ENCODE results near the gene EMC6.
A peak's percentile ranks its signal among the peaks of the same experiment; 100 is the strongest.

Gene EMC6

GRCh38 chr17:3645310-3645709 is 23.3 kb upstream of the EMC6 start:
- TF ChIP-seq, protein P1, sequence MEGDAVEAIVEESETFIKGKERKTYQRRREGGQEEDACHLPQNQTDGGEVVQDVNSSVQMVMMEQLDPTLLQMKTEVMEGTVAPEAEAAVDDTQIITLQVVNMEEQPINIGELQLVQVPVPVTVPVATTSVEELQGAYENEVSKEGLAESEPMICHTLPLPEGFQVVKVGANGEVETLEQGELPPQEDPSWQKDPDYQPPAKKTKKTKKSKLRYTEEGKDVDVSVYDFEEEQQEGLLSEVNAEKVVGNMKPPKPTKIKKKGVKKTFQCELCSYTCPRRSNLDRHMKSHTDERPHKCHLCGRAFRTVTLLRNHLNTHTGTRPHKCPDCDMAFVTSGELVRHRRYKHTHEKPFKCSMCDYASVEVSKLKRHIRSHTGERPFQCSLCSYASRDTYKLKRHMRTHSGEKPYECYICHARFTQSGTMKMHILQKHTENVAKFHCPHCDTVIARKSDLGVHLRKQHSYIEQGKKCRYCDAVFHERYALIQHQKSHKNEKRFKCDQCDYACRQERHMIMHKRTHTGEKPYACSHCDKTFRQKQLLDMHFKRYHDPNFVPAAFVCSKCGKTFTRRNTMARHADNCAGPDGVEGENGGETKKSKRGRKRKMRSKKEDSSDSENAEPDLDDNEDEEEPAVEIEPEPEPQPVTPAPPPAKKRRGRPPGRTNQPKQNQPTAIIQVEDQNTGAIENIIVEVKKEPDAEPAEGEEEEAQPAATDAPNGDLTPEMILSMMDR (IDR thresholded peaks at IDR 0.05), result no peak

- TF ChIP-seq, protein P1 (IDR thresholded peaks at IDR 0.05), result no peak
Measured at GRCh38 chr17:3647251-3647650, 21.4 kb upstream of the EMC6 start.

DNA sequence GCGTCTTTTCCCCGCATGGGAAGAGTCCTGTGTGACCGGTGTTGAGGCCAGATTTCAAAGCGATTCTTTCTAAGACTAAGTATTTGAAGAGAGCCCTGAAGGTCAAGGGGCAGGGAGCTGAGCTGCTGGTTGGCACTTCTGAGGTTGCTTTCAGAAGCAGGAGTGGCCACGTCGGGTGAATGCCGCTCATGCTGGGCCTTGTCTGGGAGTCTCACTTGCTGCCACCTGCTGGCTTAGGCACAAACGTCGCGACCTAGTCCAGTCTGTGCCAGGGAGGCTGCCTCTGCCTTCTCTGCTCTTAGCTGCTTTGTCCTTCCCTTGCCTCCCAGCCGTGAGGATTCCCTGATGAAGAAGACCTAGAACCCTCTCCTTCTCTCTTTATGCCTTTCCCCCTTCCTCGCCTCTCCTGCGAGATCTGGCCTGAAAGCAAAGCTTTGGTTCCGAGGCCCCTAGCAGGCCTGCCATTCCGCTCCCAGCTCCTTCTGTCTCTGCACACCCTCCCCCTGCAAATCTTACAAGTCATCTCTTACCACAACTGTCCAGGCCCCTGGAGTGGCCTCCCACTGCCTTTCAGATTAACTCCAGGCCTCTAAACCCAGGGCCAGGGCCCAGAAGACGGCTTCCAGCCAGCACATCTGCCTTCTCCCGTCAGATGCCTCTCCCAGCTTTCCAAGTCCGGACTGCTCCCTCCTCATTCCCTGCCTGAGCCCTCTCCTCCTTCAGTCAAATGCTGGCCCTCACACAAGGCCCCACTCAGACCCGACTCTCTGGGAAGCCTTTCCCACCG is 20.6 kb upstream of the EMC6 start:
- TF ChIP-seq, protein P1 (IDR thresholded peaks at IDR 0.05), result peak; percentile 69

- TF ChIP-seq, protein P1 (IDR thresholded peaks at IDR 0.05), result no peak
Measured at GRCh38 chr17:3655766-3656165, 12.8 kb upstream of the EMC6 start.

DNA sequence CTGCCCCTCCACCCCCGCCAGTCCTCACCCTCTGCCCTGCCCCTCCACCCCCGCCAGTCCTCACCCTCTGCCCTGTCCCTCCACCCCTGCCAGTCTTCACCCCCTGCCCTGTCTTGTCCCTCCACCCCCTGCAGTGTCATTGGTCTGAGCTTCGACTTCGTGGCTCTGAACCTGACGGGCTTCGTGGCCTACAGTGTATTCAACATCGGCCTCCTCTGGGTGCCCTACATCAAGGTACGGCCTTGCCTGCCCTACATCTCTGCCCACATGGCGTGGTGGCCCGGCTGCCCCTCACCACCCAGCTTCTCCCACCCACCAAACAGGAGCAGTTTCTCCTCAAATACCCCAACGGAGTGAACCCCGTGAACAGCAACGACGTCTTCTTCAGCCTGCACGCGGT is 12.3 kb upstream of the EMC6 start:
- TF ChIP-seq, protein P1 (IDR thresholded peaks at IDR 0.05), result no peak

DNA sequence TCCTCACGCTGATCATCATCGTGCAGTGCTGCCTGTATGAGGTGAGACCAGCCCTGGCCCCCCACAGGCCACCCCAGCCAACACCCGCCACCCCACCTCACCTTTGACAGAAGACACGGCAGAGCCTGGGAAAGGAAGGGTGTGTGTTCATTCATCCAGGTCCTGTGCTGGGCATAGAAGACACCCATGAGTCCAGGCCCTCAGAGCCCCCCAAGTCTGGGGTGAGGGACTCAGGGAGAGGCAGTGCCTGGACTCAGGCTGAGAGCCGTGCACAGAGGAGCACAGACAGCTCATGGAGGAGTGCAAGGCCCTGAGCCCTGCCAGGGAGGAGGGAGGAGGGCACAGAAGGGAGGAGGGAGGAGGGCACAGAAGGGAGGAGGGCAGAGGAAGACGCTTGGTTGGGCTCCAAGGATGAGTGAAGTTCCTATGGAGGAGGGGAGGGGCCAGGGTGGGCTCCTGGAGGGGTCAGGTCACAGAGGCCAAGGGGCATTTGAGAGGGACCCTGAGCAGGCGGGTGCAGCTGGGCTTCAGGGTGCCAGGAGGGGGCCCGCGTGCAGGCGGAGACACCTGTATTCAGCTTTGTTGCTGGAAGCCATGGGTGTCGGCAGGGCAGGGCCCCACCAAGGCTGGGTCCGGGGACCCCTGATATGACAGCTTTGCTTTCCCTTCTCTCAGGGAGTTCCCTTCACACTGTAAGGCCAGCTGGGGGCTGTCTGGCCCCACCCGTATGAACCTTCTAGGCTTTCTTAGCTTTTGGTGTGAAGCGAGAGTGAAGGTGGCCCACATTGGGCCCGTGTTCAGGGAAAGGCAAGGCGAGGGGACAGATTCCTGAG is 11.6 kb upstream of the EMC6 start:
- TF ChIP-seq, protein P1 (IDR thresholded peaks at IDR 0.05), result no peak

DNA sequence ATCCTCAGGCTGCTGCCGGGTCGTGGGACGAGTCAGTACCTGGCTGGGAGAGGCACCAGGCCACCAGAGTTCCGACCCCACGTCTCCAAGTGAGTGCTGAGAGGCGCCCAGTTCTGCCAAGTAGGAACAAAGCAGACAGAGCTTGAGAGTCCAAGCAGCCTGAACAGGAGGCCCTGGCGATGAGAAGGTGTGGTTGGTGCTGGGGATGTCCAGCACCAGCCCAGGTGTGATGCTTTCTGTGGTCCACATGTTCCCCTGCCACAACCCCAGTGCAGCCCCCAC is 11.1 kb upstream of the EMC6 start:
- TF ChIP-seq, protein P1 (IDR thresholded peaks at IDR 0.05), result no peak

All from LNCAP (cell line).